HepG2 (cell line): ENCODE results near the gene CCDC87. TPM values are rescaled to one million over a fixed set of nuclear protein-coding genes. Genes with fewer than 3 reads are reported as not detected.
A peak's percentile ranks its signal among the peaks of the same experiment; 100 is the strongest.

Source experiments
- FOSL1 ChIP-seq: sonication (generic); formaldehyde crosslinking; IDR thresholded peaks from 2 replicates; pipeline ENCODE4 v1.9.0; 2021; ENCODE audit warnings: missing genetic modification reagents, borderline replicate concordance
- MTA3 ChIP-seq: sonication (generic); formaldehyde crosslinking; IDR thresholded peaks from 2 replicates; pipeline ENCODE4 v1.4.0; 2020; ENCODE audit warnings: missing genetic modification reagents
- NONO ChIP-seq, 2 experiments: fragments of 450-650 bp in 1 of 2; sonication (generic) in 1 of 2; formaldehyde crosslinking in 1 of 2; IDR thresholded peaks in 1 of 2; conservative IDR thresholded peaks in 1 of 2; 2 replicates each; pipeline versions ENCODE4 v1.6.1 to v1.8.0; 2017 to 2022; ENCODE audit warnings: mild to moderate bottlenecking in 1 of 2, missing genetic modification reagents in 1 of 2, moderate library complexity in 1 of 2
- POLR2AphosphoS2 ChIP-seq: IDR thresholded peaks from 2 replicates; pipeline ENCODE4 v1.6.1; 2011; ENCODE audit warnings: low read depth, low read length, improper control_type of control experiment
- RELA ChIP-seq: sonication (generic); formaldehyde crosslinking; IDR thresholded peaks from 2 replicates; pipeline ENCODE4 v1.4.0; 2020; ENCODE audit warnings: missing genetic modification reagents
- SCMH1 ChIP-seq: sonication (generic); formaldehyde crosslinking; IDR thresholded peaks from 2 replicates; pipeline ENCODE4 v1.9.0; 2021; ENCODE audit warnings: missing genetic modification reagents, mild to moderate bottlenecking, borderline replicate concordance
- SRF ChIP-seq: IDR thresholded peaks from 2 replicates; pipeline ENCODE4 v1.6.1; 2011; ENCODE audit warnings: mild to moderate bottlenecking, low read depth, low read length, moderate library complexity
- TBX3 ChIP-seq: fragments of 450-650 bp; IDR thresholded peaks from 2 replicates; pipeline ENCODE4 v1.6.1; 2017; ENCODE audit warnings: antibody characterized with exemption, mild to moderate bottlenecking, inconsistent platforms, borderline replicate concordance
- TSC22D2 ChIP-seq: sonication (generic); formaldehyde crosslinking; IDR thresholded peaks from 2 replicates; pipeline ENCODE4 v1.5.1; 2020; ENCODE audit warnings: missing genetic modification reagents, mild to moderate bottlenecking, borderline replicate concordance
- YEATS4 ChIP-seq: sonication (generic); formaldehyde crosslinking; IDR thresholded peaks from 2 replicates; pipeline ENCODE4 v1.4.0; 2020; ENCODE audit warnings: missing genetic modification reagents, borderline replicate concordance
- ZNF224 ChIP-seq: sonication (generic); formaldehyde crosslinking; IDR thresholded peaks from 2 replicates; pipeline ENCODE4 v1.5.0; 2020; ENCODE audit warnings: mild to moderate bottlenecking, missing genetic modification reagents
- ZNF317 ChIP-seq: sonication (generic); formaldehyde crosslinking; IDR thresholded peaks from 2 replicates; pipeline ENCODE4 v1.5.0; 2020; ENCODE audit warnings: mild to moderate bottlenecking, missing genetic modification reagents
- ZNF441 ChIP-seq: sonication (generic); formaldehyde crosslinking; IDR thresholded peaks from 2 replicates; pipeline ENCODE4 v1.7.0; 2021; ENCODE audit warnings: missing genetic modification reagents, borderline replicate concordance
- polyA plus RNA-seq, 8 experiments: library from polyadenylated mRNA; depleted of rRNA in 3 of 8; stranded (reverse) in 7 of 8; unstranded in 1 of 8; fragments of >200 nt; fragmentation: Illumina TruSeq in 4 of 8; extraction: Trizol in 4 of 8; gene quantifications; 2 replicates each; pipeline versions ENCODE4 v1.2.1 to v1.2.3, GENCODE V29; 2011 to 2016; ENCODE audit warnings: low read depth in 4 of 8, missing spikeins in 1 of 8, mixed read lengths in 1 of 8; ENCODE audit not compliant: insufficient read depth in 1 of 8
- total RNA-seq, 5 experiments: library from RNA; depleted of rRNA; stranded (reverse); fragments of >200 nt; fragmentation: Illumina TruSeq; extraction: Trizol; gene quantifications; 2 replicates each; pipeline ENCODE4 v1.2.3, GENCODE V29; 2016; ENCODE audit warnings: low read depth in 1 of 5
- TF ChIP-seq, protein P1 (sequence below), 2 experiments: sonication (generic) in 1 of 2; formaldehyde crosslinking in 1 of 2; IDR thresholded peaks; 2 replicates each; pipeline versions ENCODE4 v1.4.0 to v1.6.1; 2016 to 2020; ENCODE audit warnings: borderline replicate concordance in 1 of 2, low read depth in 1 of 2, mild to moderate bottlenecking in 1 of 2, missing genetic modification reagents in 1 of 2
- TF ChIP-seq, protein P2 (sequence below): sonication (generic); formaldehyde crosslinking; IDR thresholded peaks from 2 replicates; pipeline ENCODE4 v1.4.0; 2020; ENCODE audit warnings: mild to moderate bottlenecking, missing genetic modification reagents
- TF ChIP-seq, protein P3 (sequence below): sonication (generic); formaldehyde crosslinking; IDR thresholded peaks from 2 replicates; pipeline ENCODE4 v1.4.0; 2020; ENCODE audit warnings: low read depth, missing genetic modification reagents
- TF ChIP-seq, protein P4 (sequence below): sonication (generic); formaldehyde crosslinking; IDR thresholded peaks from 2 replicates; pipeline ENCODE4 v1.4.0; 2020; ENCODE audit warnings: mild to moderate bottlenecking, missing genetic modification reagents, borderline replicate concordance

CCDC87 gene
- total and polyA plus RNA-seq, 2 of the 13 experiments (the other 11 are each of a cell fraction or from before 2014, with no cell fraction given), result 0.05 to 0.42 TPM

DNA sequence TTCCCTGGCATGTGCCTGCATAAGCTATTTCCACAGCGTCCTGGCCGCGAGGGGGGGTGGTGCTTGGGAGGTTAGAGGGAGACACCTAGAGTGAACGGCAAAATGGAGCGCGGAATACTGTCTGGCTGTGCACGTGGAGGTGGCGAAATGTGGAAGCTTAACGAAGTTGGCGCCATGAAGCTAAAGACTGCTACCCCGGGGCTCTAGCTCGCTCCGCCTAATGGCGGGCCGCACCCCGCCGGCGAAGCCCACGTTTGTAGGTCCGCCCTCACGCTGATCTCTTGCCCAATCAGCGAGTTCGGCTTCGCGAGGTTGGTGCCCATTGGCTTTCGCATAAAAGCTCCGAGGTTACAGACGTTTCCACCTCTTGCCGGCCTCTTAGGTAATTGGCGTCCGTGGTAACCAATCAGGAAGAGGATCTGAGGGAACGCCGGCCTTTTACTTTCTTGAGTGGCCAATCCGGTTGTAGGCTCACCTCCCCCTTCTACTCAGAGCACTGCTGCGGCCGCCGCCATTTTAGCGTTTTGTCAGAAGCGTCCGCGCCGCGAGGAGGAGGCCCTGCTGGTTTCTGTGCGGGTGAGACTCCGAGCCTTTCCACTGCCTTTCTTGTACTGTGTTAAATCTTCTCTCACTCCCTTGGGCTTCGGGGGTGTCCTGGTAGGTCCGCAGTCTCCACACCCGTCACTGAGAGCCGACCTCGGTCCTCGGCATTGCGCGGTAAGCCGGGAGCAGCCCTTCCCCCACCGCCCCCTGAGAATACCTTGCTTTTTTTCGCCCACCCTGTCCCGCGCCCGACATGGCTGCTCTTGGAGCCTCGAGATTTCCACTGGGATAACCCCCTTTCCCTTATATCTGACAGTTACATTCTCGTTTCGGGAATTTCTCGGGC lies 45.6 kb upstream of the CCDC87 start, which contains the start of gene RBM4 (continued):
- TF ChIP-seq, protein P1, sequence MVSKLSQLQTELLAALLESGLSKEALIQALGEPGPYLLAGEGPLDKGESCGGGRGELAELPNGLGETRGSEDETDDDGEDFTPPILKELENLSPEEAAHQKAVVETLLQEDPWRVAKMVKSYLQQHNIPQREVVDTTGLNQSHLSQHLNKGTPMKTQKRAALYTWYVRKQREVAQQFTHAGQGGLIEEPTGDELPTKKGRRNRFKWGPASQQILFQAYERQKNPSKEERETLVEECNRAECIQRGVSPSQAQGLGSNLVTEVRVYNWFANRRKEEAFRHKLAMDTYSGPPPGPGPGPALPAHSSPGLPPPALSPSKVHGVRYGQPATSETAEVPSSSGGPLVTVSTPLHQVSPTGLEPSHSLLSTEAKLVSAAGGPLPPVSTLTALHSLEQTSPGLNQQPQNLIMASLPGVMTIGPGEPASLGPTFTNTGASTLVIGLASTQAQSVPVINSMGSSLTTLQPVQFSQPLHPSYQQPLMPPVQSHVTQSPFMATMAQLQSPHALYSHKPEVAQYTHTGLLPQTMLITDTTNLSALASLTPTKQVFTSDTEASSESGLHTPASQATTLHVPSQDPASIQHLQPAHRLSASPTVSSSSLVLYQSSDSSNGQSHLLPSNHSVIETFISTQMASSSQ (IDR thresholded peaks at IDR 0.05; ENCODE audit: low read depth), result no peak
- TF ChIP-seq, protein P1 (CRISPR knock-in tag; IDR thresholded peaks at IDR 0.05; ENCODE audit: borderline replicate concordance), result no peak
- peak; percentile 82 for TF ChIP-seq POLR2AphosphoS2
- peak; percentile 92 for TF ChIP-seq YEATS4 (CRISPR knock-in tag)
- TF ChIP-seq, protein P2, sequence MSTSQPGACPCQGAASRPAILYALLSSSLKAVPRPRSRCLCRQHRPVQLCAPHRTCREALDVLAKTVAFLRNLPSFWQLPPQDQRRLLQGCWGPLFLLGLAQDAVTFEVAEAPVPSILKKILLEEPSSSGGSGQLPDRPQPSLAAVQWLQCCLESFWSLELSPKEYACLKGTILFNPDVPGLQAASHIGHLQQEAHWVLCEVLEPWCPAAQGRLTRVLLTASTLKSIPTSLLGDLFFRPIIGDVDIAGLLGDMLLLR (CRISPR knock-in tag), result peak; percentile 71; the same call in 1 of the 2 replicates
- TF ChIP-seq SCMH1 (CRISPR knock-in tag), result no peak
- TF ChIP-seq, protein P3, sequence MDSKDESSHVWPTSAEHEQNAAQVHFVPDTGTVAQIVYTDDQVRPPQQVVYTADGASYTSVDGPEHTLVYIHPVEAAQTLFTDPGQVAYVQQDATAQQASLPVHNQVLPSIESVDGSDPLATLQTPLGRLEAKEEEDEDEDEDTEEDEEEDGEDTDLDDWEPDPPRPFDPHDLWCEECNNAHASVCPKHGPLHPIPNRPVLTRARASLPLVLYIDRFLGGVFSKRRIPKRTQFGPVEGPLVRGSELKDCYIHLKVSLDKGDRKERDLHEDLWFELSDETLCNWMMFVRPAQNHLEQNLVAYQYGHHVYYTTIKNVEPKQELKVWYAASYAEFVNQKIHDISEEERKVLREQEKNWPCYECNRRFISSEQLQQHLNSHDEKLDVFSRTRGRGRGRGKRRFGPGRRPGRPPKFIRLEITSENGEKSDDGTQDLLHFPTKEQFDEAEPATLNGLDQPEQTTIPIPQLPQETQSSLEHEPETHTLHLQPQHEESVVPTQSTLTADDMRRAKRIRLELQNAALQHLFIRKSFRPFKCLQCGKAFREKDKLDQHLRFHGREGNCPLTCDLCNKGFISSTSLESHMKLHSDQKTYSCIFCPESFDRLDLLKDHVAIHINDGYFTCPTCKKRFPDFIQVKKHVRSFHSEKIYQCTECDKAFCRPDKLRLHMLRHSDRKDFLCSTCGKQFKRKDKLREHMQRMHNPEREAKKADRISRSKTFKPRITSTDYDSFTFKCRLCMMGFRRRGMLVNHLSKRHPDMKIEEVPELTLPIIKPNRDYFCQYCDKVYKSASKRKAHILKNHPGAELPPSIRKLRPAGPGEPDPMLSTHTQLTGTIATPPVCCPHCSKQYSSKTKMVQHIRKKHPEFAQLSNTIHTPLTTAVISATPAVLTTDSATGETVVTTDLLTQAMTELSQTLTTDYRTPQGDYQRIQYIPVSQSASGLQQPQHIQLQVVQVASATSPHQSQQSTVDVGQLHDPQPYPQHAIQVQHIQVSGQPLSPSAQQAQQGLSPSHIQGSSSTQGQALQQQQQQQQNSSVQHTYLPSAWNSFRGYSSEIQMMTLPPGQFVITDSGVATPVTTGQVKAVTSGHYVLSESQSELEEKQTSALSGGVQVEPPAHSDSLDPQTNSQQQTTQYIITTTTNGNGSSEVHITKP (CRISPR knock-in tag), result peak; percentile 33; the same call in 1 of the 2 replicates
- no peak for TF ChIP-seq NONO (IDR thresholded peaks at IDR 0.05)
- peak; percentile 90 for TF ChIP-seq NONO (CRISPR knock-in tag; conservative IDR thresholded peaks at IDR 0.05)
- no peak for TF ChIP-seq SRF
- no peak for TF ChIP-seq TBX3
- peak; percentile 71; the same call in 1 of the 2 replicates for TF ChIP-seq ZNF224
- TF ChIP-seq FOSL1 (CRISPR knock-in tag), result no peak
- peak; percentile 52; the same call in 1 of the 2 replicates for TF ChIP-seq ZNF317
- no peak; the same call in 1 of the 2 replicates for TF ChIP-seq ZNF441
- TF ChIP-seq RELA (CRISPR knock-in tag), result no peak
- TF ChIP-seq MTA3, result no peak
- TF ChIP-seq, protein P4, sequence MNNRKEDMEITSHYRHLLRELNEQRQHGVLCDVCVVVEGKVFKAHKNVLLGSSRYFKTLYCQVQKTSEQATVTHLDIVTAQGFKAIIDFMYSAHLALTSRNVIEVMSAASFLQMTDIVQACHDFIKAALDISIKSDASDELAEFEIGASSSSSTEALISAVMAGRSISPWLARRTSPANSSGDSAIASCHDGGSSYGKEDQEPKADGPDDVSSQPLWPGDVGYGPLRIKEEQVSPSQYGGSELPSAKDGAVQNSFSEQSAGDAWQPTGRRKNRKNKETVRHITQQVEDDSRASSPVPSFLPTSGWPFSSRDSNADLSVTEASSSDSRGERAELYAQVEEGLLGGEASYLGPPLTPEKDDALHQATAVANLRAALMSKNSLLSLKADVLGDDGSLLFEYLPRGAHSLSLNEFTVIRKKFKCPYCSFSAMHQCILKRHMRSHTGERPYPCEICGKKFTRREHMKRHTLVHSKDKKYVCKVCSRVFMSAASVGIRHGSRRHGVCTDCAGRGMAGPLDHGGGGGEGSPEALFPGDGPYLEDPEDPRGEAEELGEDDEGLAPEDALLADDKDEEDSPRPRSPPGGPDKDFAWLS (CRISPR knock-in tag), result no peak
- peak; percentile 47 for TF ChIP-seq TSC22D2
